ENCODE data around the gene LMAN1. TPM values are rescaled to one million over a fixed set of nuclear protein-coding genes. Genes with fewer than 3 reads are reported as not detected.

Gene LMAN1
- total and polyA plus RNA-seq, 2 of the 13 experiments (the other 11 are each of a cell fraction or from before 2014, with no cell fraction given): 127 to 131 TPM

GRCh38 chr18:59381949-59382348 is 22.9 kb upstream of the LMAN1 start:
- DNase-seq (ENCODE audit: low spot score) (no peak), FAIRE-seq (no peak), ATAC-seq (no peak)
- Histone ChIP-seq H2AFZ (ENCODE audit: low read length) (no peak overlapping the region), H3K27ac (ENCODE audit: extremely low read length, insufficient read depth, low read length) (no peak overlapping the region), H3K36me3 (replicated peaks in 1 of 2; ENCODE audit: control insufficient read depth in 1 of 2, insufficient read depth in 2 of 2, low read length in 2 of 2) (no peaks in the 10 kb centered on the region), H3K4me2 (ENCODE audit: low read depth, low read length) (no peak overlapping the region), H3K27me3 (ENCODE audit: control insufficient read depth in 1 of 2, insufficient read depth in 2 of 2, low read length in 2 of 2) (peaks cover 0 to 11% of the 10 kb centered on the region in 2 experiments; a peak in 1 of 5 replicates), H3K9ac (ENCODE audit: insufficient read depth, low read depth, low read length) (no peak overlapping the region), H4K20me1 (ENCODE audit: insufficient read depth, low read length) (no peaks in the 10 kb centered on the region), H3K4me3 (replicated peaks in 1 of 3; ENCODE audit: insufficient read depth in 1 of 3, low read depth in 2 of 3, low read length in 3 of 3) (no peak overlapping the region), H3K79me2 (ENCODE audit: insufficient read depth, low read length) (no peaks in the 10 kb centered on the region), H3K9me3 (ENCODE audit: low read length) (no peaks in the 10 kb centered on the region), H3K4me1 (ENCODE audit: insufficient read depth, low read length) (no peaks in the 10 kb centered on the region)
- WGBS (ENCODE audit: low lambda C conversion rate): 51% methylated on average over 6 of the region's 6 CpGs
- in situ Hi-C loops (cut with HindIII; ENCODE audit: extremely low pct_ligation_motif_present, low pct_unique_long_range_greater_than_20kb) (no loop called here), intact Hi-C loops (cut with micrococcal nuclease; ENCODE audit: unreplicated experiment) (no loop called here)
- TF ChIP-seq FOSL2 (CRISPR knock-in tag; IDR thresholded peaks at IDR 0.05) (no peak), BRF2 (CRISPR knock-in tag; IDR thresholded peaks at IDR 0.05) (no peak), REL (CRISPR knock-in tag; conservative IDR thresholded peaks at IDR 0.05) (no peak)
- BruUV-seq (replicated peaks): no TSS peak
- POLR2A ChIA-PET: no interaction called here
- CTCF ChIA-PET (ENCODE audit: low intra/inter-chr PET ratio, low total read pairs): no interaction called here

- ChIA-PET POLR2A (no interaction called here), CTCF (ENCODE audit: low intra/inter-chr PET ratio, low total read pairs) (no interaction called here)
- Histone ChIP-seq H3K27ac (ENCODE audit: extremely low read length, insufficient read depth, low read length) (no peak overlapping the region), H3K4me1 (ENCODE audit: insufficient read depth, low read length) (no peaks in the 10 kb centered on the region), H3K79me2 (ENCODE audit: insufficient read depth, low read length) (no peaks in the 10 kb centered on the region), H3K9me3 (ENCODE audit: low read length) (no peaks in the 10 kb centered on the region), H3K27me3 (ENCODE audit: control insufficient read depth in 1 of 2, insufficient read depth in 2 of 2, low read length in 2 of 2) (peaks cover 0 to 6% of the 10 kb centered on the region in 2 experiments; a peak in 1 of 5 replicates), H2AFZ (ENCODE audit: low read length) (no peak overlapping the region), H3K9ac (ENCODE audit: insufficient read depth, low read depth, low read length) (no peak overlapping the region), H3K4me3 (replicated peaks in 1 of 3; ENCODE audit: insufficient read depth in 1 of 3, low read depth in 2 of 3, low read length in 3 of 3) (no peak overlapping the region), H4K20me1 (ENCODE audit: insufficient read depth, low read length) (no peaks in the 10 kb centered on the region), H3K4me2 (ENCODE audit: low read depth, low read length) (no peak overlapping the region), H3K36me3 (replicated peaks in 1 of 2; ENCODE audit: control insufficient read depth in 1 of 2, insufficient read depth in 2 of 2, low read length in 2 of 2) (no peaks in the 10 kb centered on the region)
- intact Hi-C loops (cut with micrococcal nuclease; ENCODE audit: unreplicated experiment) (no loop called here), in situ Hi-C loops (cut with HindIII; ENCODE audit: extremely low pct_ligation_motif_present, low pct_unique_long_range_greater_than_20kb) (no loop called here)
- ATAC-seq (no peak), DNase-seq (ENCODE audit: low spot score) (no peak), FAIRE-seq (no peak)
- BruUV-seq (replicated peaks): no TSS peak
- 38% methylated on average over 5 of the region's 5 CpGs for WGBS (ENCODE audit: low lambda C conversion rate)
- TF ChIP-seq THYN1 (CRISPR knock-in tag; IDR thresholded peaks at IDR 0.05; ENCODE audit: borderline replicate concordance, low read depth): no peak
- no peak for TF ChIP-seq ZNF576 (CRISPR knock-in tag; IDR thresholded peaks at IDR 0.05)
- TF ChIP-seq SP4 (CRISPR knock-in tag; IDR thresholded peaks at IDR 0.05): no peak
- TF ChIP-seq ERF (CRISPR knock-in tag; IDR thresholded peaks at IDR 0.05): no peak
- no peak for TF ChIP-seq SRSF1 (optimal IDR thresholded peaks at IDR 0.05; ENCODE audit: low read depth, low read length)
- no peak for TF ChIP-seq KLF6 (CRISPR knock-in tag; IDR thresholded peaks at IDR 0.05)
- TF ChIP-seq FOXP4 (CRISPR knock-in tag; IDR thresholded peaks at IDR 0.05): no peak
- TF ChIP-seq DNMT3B (CRISPR knock-in tag; conservative IDR thresholded peaks at IDR 0.05): no peak
- no peak for TF ChIP-seq RFXAP (CRISPR knock-in tag; IDR thresholded peaks at IDR 0.05; ENCODE audit: borderline replicate concordance)
- no peak for TF ChIP-seq ZFP37 (CRISPR knock-in tag; IDR thresholded peaks at IDR 0.05; ENCODE audit: borderline replicate concordance)
- no peak for TF ChIP-seq ZNF891 (CRISPR knock-in tag; IDR thresholded peaks at IDR 0.05)
- TF ChIP-seq GLMP (CRISPR knock-in tag; IDR thresholded peaks at IDR 0.05; ENCODE audit: borderline replicate concordance): no peak
- no peak for TF ChIP-seq CHD2 (IDR thresholded peaks at IDR 0.05; ENCODE audit: low read depth, low read length)
Observed at GRCh38 chr18:59380706-59381105, 21.6 kb upstream of the LMAN1 start.
